ENCODE measurements around the gene RAD51B.

DNA sequence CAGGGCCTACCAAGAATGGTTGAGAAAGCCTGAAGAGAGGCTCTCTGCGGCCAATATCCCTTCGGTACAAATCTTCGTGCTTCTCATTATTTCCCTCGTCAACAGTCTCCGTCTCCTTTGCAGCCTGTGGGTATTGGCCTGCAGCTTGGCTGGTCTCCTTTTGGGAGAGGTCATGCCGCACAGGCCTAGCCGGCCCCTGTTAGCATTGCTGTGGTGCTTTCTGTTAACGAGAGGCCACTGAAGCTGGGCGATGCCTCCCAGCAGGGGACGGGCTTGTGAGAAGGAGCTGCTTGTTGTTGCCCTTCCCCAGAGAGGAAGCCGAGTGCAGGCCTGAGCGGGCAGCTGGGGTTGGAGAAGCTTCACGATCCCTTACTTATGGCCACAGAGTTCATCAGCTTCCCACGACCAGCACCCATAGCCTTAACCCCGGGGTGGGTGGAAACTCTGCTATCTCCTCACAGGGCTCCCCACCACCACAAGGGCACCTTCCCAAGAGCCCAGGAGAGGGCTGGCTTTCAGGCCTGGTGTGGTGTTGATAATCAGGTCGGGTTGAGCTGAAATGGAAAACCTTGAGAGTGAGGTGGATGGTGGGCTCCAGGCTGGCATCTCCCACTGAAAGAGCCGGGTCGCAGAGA lies 744.7 kb downstream of the RAD51B start:
- no peak for TF ChIP-seq POLR2A (IDR thresholded peaks at IDR 0.05; ENCODE audit: borderline replicate concordance, extremely low read depth, insufficient read depth, insufficient read length)
- no peak for TF ChIP-seq YY1 (IDR thresholded peaks at IDR 0.05; ENCODE audit: extremely low read depth, insufficient replicate concordance, low read depth, low read length)
- TF ChIP-seq, protein P1, sequence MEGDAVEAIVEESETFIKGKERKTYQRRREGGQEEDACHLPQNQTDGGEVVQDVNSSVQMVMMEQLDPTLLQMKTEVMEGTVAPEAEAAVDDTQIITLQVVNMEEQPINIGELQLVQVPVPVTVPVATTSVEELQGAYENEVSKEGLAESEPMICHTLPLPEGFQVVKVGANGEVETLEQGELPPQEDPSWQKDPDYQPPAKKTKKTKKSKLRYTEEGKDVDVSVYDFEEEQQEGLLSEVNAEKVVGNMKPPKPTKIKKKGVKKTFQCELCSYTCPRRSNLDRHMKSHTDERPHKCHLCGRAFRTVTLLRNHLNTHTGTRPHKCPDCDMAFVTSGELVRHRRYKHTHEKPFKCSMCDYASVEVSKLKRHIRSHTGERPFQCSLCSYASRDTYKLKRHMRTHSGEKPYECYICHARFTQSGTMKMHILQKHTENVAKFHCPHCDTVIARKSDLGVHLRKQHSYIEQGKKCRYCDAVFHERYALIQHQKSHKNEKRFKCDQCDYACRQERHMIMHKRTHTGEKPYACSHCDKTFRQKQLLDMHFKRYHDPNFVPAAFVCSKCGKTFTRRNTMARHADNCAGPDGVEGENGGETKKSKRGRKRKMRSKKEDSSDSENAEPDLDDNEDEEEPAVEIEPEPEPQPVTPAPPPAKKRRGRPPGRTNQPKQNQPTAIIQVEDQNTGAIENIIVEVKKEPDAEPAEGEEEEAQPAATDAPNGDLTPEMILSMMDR (IDR thresholded peaks at IDR 0.05 in 2 of 3, conservative IDR thresholded peaks at IDR 0.05 in 1 of 3; ENCODE audit: borderline replicate concordance in 1 of 3, insufficient read depth in 1 of 3, low read depth in 2 of 3, low read length in 2 of 3) = no peak
- TF ChIP-seq EZH2 (IDR thresholded peaks at IDR 0.05) = no peak
- no peak for TF ChIP-seq SP1 (IDR thresholded peaks at IDR 0.05; ENCODE audit: low read depth)
- TF ChIP-seq CEBPB (IDR thresholded peaks at IDR 0.05; ENCODE audit: low read depth) = no peak
- TF ChIP-seq, protein P2, sequence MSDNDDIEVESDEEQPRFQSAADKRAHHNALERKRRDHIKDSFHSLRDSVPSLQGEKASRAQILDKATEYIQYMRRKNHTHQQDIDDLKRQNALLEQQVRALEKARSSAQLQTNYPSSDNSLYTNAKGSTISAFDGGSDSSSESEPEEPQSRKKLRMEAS (IDR thresholded peaks at IDR 0.05) = no peak
- TF ChIP-seq ZFX (IDR thresholded peaks at IDR 0.05) = peak; percentile 41; the same call in 1 of the 2 replicates
- TF ChIP-seq POLR2AphosphoS5 (IDR thresholded peaks at IDR 0.05; ENCODE audit: low read depth, low read length) = no peak
- TF ChIP-seq FOSL1 (IDR thresholded peaks at IDR 0.05; ENCODE audit: low read depth) = no peak

Measured in HCT116 (cell line).